GM23338 (cell line): ENCODE results near the gene ESPN. TPM values are rescaled to one million over a fixed set of nuclear protein-coding genes. Genes with fewer than 3 reads are reported as not detected.
A peak's percentile ranks its signal among the peaks of the same experiment; 100 is the strongest.

Experiments used
- ATAC-seq: fragments of 200-7000 bp; cut with Tn5 transposase; 3 replicates; pipeline ENCODE4 v1.9.1; 2020
- DNase-seq: peaks from one replicate; pipeline ENCODE4 v3.0.0-alpha.2; 2015; ENCODE audit warnings: low spot score
- H2AFZ ChIP-seq: fragments of 200-600 bp; sonication (generic); 2 replicates; pipeline ENCODE4 v1.8.0; 2016; ENCODE audit warnings: antibody characterized with exemption, mild to moderate bottlenecking, moderate library complexity
- H3F3A ChIP-seq: fragments of 200-600 bp; sonication (generic); replicated peaks from 2 replicates; pipeline ENCODE4 v1.8.0; 2017; ENCODE audit warnings: antibody characterized with exemption, mixed run types, low read depth
- H3K27ac ChIP-seq: fragments of 200-600 bp; sonication (generic); 2 replicates; pipeline ENCODE4 v1.6.1; 2016; ENCODE audit warnings: low read depth
- H3K27me3 ChIP-seq: fragments of 200-600 bp; sonication (generic); 2 replicates; pipeline ENCODE4 v1.8.0; 2016; ENCODE audit warnings: mild to moderate bottlenecking, mixed run types, moderate library complexity; ENCODE audit not compliant: insufficient read depth
- H3K36me3 ChIP-seq: fragments of 200-600 bp; sonication (generic); 2 replicates; pipeline ENCODE4 v1.8.0; 2016; ENCODE audit warnings: mild to moderate bottlenecking; ENCODE audit not compliant: insufficient read depth
- H3K4me1 ChIP-seq: fragments of 200-600 bp; sonication (generic); 2 replicates; pipeline ENCODE4 v1.8.0; 2016; ENCODE audit warnings: mild to moderate bottlenecking, moderate library complexity; ENCODE audit not compliant: insufficient read depth
- H3K4me2 ChIP-seq: fragments of 200-600 bp; sonication (generic); 2 replicates; pipeline ENCODE4 v1.7.1; 2017; ENCODE audit warnings: mixed run types
- H3K4me3 ChIP-seq: fragments of 200-600 bp; sonication (generic); 2 replicates; pipeline ENCODE4 v1.6.1; 2016; ENCODE audit warnings: mixed run types
- H3K79me2 ChIP-seq: fragments of 200-600 bp; sonication (generic); replicated peaks from 2 replicates; pipeline ENCODE4 v1.8.0; 2017; ENCODE audit warnings: mild to moderate bottlenecking; ENCODE audit not compliant: insufficient read depth
- H3K9me2 ChIP-seq: fragments of 200-600 bp; sonication (generic); 2 replicates; pipeline ENCODE4 v1.8.0; 2017; ENCODE audit not compliant: insufficient read depth
- H4K20me1 ChIP-seq: fragments of 200-600 bp; sonication (generic); replicated peaks from 2 replicates; pipeline ENCODE4 v1.8.0; 2017; ENCODE audit warnings: mild to moderate bottlenecking; ENCODE audit not compliant: insufficient read depth
- H3K27ac Mint-ChIP-seq: 2 replicates; pipeline ENCODE4 v1.8.0; 2020; ENCODE audit warnings: inconsistent platforms, mild to moderate bottlenecking, moderate library complexity, mixed read lengths
- H3K27me3 Mint-ChIP-seq: 3 replicates; pipeline ENCODE4 v1.8.0; 2022; ENCODE audit warnings: low read depth, mild to moderate bottlenecking, moderate library complexity, mixed read lengths, inconsistent platforms; ENCODE audit not compliant: insufficient read depth, poor library complexity
- H3K36me3 Mint-ChIP-seq: 3 replicates; pipeline ENCODE4 v1.8.0; 2021; ENCODE audit warnings: low read depth, mild to moderate bottlenecking, inconsistent platforms, moderate library complexity, mixed read lengths
- H3K4me1 Mint-ChIP-seq: 3 replicates; pipeline ENCODE4 v1.8.0; 2020; ENCODE audit warnings: mild to moderate bottlenecking, inconsistent platforms, mixed read lengths
- H3K4me3 Mint-ChIP-seq: 3 replicates; pipeline ENCODE4 v1.8.0; 2021; ENCODE audit warnings: moderate library complexity, mild to moderate bottlenecking, inconsistent platforms, mixed read lengths
- H3K9me3 Mint-ChIP-seq: 3 replicates; pipeline ENCODE4 v1.8.0; 2020; ENCODE audit warnings: moderate library complexity, mild to moderate bottlenecking, inconsistent platforms, mixed read lengths
- CREB1 ChIP-seq: fragments of 250-450 bp; sonication (Bioruptor Pico); IDR thresholded peaks from 2 replicates; pipeline ENCODE4 v1.5.0; 2020; ENCODE audit warnings: low read depth, mild to moderate bottlenecking, moderate library complexity
- ETS1 ChIP-seq: IDR thresholded peaks from 2 replicates; pipeline ENCODE4 v1.6.1; 2016; ENCODE audit warnings: antibody characterized with exemption
- EZH2 ChIP-seq: fragments of 200-600 bp; sonication (generic); IDR thresholded peaks from one replicate; pipeline ENCODE4 v1.8.0; 2017; ENCODE audit warnings: antibody characterized with exemption, mild to moderate bottlenecking, low read depth; ENCODE audit not compliant: unreplicated experiment
- EZH2phosphoT487 ChIP-seq: fragments of 200-600 bp; sonication (generic); IDR thresholded peaks from one replicate; pipeline ENCODE4 v1.8.1; 2018; ENCODE audit warnings: antibody characterized with exemption; ENCODE audit not compliant: unreplicated experiment
- JUNB ChIP-seq: IDR thresholded peaks from one replicate; pipeline ENCODE4 v1.6.1; 2016; ENCODE audit warnings: antibody characterized with exemption; ENCODE audit not compliant: unreplicated experiment
- NANOG ChIP-seq: IDR thresholded peaks from 2 replicates; pipeline ENCODE4 v1.6.1; 2016; ENCODE audit warnings: antibody characterized with exemption, borderline replicate concordance
- POLR2AphosphoS5 ChIP-seq: IDR thresholded peaks from 2 replicates; pipeline ENCODE4 v1.6.1; 2016; ENCODE audit warnings: antibody characterized with exemption, low read depth
- REST ChIP-seq: IDR thresholded peaks from one replicate; pipeline ENCODE4 v1.6.1; 2018; ENCODE audit warnings: antibody characterized with exemption; ENCODE audit not compliant: unreplicated experiment
- STAT1 ChIP-seq: IDR thresholded peaks from one replicate; pipeline ENCODE4 v1.6.1; 2016; ENCODE audit warnings: antibody characterized with exemption; ENCODE audit not compliant: unreplicated experiment
- ZNF114 ChIP-seq: fragments of 250-450 bp; sonication (Bioruptor Pico); IDR thresholded peaks from 2 replicates; pipeline ENCODE4 v1.5.0; 2020; ENCODE audit warnings: mild to moderate bottlenecking, moderate library complexity
- ZNF331 ChIP-seq: fragments of 250-450 bp; sonication (Bioruptor Pico); IDR thresholded peaks from 2 replicates; pipeline ENCODE4 v1.5.0; 2020; ENCODE audit warnings: low read depth, mild to moderate bottlenecking, moderate library complexity
- polyA plus RNA-seq: library from polyadenylated mRNA; unstranded; fragments of >200 nt; fragmentation: Nextera tagmentation; extraction: Ambion mirVana; gene quantifications from 2 replicates; pipeline ENCODE4 v1.2.1, GENCODE V29; 2016
- total RNA-seq: library from RNA; depleted of rRNA; stranded (reverse); fragments of >200 nt; shearing (Covaris generic); gene quantifications from 2 replicates; pipeline ENCODE4 v1.2.3, GENCODE V29; 2014
- TF ChIP-seq, protein P1 (sequence below): fragments of 250-450 bp; sonication (Bioruptor Pico); IDR thresholded peaks from 2 replicates; pipeline ENCODE4 v1.5.0; 2020; ENCODE audit warnings: mild to moderate bottlenecking, moderate library complexity
- TF ChIP-seq, protein P2 (sequence below), 2 experiments: fragments of 200-600 bp in 1 of 2; sonication (generic) in 1 of 2; conservative IDR thresholded peaks; 2 replicates each; pipeline versions ENCODE4 v1.5.1 to v1.6.1; 2016 to 2017; ENCODE audit warnings: antibody characterized with exemption in 2 of 2, low read depth in 2 of 2, mild to moderate bottlenecking in 2 of 2, moderate library complexity in 1 of 2

Gene ESPN
- total and polyA plus RNA-seq, 2 experiments from 2014 or later, result 12.2 to 13.6 TPM

DNA sequence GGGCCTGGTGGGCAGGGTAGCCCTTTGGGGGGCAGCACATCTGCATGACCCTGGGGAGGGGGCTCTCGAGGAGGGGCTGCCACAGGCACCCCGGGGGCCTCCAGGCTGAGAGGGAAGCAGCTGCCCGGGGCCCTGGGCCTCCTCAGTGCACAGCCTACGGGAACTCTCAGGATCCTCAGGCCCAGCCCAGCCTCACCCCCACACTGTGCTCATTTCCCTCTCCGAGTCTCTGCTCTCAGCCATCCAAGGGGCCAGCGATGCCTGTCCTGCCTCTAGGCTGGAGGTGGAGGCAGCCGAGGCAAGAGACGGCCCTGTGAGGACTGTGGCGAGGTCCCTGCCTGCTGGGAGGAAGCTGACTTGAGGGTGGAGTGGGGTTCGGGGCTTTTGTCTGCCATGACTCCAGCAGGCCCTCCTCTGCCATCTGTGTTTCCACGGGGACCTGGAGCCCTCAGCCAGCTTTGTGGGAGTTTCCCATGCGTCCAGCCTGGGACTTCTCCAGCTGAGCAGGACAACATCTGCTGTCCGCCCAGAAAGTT is 74.1 kb downstream of the ESPN start:
- no peak for TF ChIP-seq ZNF331
- no peak for TF ChIP-seq POLR2AphosphoS5
- TF ChIP-seq, protein P1, sequence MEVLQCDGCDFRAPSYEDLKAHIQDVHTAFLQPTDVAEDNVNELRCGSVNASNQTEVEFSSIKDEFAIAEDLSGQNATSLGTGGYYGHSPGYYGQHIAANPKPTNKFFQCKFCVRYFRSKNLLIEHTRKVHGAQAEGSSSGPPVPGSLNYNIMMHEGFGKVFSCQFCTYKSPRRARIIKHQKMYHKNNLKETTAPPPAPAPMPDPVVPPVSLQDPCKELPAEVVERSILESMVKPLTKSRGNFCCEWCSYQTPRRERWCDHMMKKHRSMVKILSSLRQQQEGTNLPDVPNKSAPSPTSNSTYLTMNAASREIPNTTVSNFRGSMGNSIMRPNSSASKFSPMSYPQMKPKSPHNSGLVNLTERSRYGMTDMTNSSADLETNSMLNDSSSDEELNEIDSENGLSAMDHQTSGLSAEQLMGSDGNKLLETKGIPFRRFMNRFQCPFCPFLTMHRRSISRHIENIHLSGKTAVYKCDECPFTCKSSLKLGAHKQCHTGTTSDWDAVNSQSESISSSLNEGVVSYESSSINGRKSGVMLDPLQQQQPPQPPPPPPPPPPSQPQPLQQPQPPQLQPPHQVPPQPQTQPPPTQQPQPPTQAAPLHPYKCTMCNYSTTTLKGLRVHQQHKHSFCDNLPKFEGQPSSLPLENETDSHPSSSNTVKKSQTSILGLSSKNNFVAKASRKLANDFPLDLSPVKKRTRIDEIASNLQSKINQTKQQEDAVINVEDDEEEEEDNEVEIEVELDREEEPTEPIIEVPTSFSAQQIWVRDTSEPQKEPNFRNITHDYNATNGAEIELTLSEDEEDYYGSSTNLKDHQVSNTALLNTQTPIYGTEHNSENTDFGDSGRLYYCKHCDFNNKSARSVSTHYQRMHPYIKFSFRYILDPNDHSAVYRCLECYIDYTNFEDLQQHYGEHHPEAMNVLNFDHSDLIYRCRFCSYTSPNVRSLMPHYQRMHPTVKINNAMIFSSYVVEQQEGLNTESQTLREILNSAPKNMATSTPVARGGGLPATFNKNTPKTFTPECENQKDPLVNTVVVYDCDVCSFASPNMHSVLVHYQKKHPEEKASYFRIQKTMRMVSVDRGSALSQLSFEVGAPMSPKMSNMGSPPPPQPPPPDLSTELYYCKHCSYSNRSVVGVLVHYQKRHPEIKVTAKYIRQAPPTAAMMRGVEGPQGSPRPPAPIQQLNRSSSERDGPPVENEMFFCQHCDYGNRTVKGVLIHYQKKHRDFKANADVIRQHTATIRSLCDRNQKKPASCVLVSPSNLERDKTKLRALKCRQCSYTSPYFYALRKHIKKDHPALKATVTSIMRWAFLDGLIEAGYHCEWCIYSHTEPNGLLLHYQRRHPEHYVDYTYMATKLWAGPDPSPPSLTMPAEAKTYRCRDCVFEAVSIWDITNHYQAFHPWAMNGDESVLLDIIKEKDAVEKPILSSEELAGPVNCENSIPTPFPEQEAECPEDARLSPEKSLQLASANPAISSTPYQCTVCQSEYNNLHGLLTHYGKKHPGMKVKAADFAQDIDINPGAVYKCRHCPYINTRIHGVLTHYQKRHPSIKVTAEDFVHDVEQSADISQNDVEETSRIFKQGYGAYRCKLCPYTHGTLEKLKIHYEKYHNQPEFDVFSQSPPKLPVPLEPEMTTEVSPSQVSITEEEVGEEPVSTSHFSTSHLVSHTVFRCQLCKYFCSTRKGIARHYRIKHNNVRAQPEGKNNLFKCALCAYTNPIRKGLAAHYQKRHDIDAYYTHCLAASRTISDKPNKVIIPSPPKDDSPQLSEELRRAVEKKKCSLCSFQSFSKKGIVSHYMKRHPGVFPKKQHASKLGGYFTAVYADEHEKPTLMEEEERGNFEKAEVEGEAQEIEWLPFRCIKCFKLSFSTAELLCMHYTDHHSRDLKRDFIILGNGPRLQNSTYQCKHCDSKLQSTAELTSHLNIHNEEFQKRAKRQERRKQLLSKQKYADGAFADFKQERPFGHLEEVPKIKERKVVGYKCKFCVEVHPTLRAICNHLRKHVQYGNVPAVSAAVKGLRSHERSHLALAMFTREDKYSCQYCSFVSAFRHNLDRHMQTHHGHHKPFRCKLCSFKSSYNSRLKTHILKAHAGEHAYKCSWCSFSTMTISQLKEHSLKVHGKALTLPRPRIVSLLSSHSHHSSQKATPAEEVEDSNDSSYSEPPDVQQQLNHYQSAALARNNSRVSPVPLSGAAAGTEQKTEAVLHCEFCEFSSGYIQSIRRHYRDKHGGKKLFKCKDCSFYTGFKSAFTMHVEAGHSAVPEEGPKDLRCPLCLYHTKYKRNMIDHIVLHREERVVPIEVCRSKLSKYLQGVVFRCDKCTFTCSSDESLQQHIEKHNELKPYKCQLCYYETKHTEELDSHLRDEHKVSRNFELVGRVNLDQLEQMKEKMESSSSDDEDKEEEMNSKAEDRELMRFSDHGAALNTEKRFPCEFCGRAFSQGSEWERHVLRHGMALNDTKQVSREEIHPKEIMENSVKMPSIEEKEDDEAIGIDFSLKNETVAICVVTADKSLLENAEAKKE (CRISPR knock-in tag), result no peak
- no peak for TF ChIP-seq CREB1
- no peak for TF ChIP-seq ZNF114 (CRISPR knock-in tag)
- TF ChIP-seq EZH2phosphoT487, result no peak
- TF ChIP-seq ETS1, result no peak
- no peak for TF ChIP-seq NANOG
- no peak for TF ChIP-seq STAT1
- TF ChIP-seq REST, result no peak
- TF ChIP-seq, protein P2, sequence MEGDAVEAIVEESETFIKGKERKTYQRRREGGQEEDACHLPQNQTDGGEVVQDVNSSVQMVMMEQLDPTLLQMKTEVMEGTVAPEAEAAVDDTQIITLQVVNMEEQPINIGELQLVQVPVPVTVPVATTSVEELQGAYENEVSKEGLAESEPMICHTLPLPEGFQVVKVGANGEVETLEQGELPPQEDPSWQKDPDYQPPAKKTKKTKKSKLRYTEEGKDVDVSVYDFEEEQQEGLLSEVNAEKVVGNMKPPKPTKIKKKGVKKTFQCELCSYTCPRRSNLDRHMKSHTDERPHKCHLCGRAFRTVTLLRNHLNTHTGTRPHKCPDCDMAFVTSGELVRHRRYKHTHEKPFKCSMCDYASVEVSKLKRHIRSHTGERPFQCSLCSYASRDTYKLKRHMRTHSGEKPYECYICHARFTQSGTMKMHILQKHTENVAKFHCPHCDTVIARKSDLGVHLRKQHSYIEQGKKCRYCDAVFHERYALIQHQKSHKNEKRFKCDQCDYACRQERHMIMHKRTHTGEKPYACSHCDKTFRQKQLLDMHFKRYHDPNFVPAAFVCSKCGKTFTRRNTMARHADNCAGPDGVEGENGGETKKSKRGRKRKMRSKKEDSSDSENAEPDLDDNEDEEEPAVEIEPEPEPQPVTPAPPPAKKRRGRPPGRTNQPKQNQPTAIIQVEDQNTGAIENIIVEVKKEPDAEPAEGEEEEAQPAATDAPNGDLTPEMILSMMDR (conservative IDR thresholded peaks at IDR 0.05; ENCODE audit: low read depth in 2 of 2), result no peak
- no peak for TF ChIP-seq JUNB
- no peak for TF ChIP-seq EZH2
- H3K36me3 ChIP-seq, result no peaks in the 10 kb centered on the region
- H3K79me2 ChIP-seq, result no peaks in the 10 kb centered on the region
- Mint-ChIP-seq H3K27me3 (peaks cover 36% of the 10 kb centered on the region), H3K9me3 (no peaks in the 10 kb centered on the region), H3K27ac (no peak overlapping the region), H3K36me3 (no peaks in the 10 kb centered on the region), H3K4me3 (no peak overlapping the region), H3K4me1 (peaks cover 19% of the 10 kb centered on the region)
- no peak overlapping the region for H2AFZ ChIP-seq
- no peaks in the 10 kb centered on the region for H3K9me2 ChIP-seq
- H3K4me3 ChIP-seq, result no peak overlapping the region
- peaks cover 18% of the 10 kb centered on the region for H3K4me1 ChIP-seq
- H3F3A ChIP-seq, result 0 out of 2 replicates have a peak, but pooled peaks cover 2% of the 10 kb centered on the region
- ATAC-seq (peak; percentile 5; the same call in 2 of the 3 replicates), DNase-seq (no peak)
- no peak overlapping the region for H3K4me2 ChIP-seq
- H3K27ac ChIP-seq, result no peak overlapping the region
- no peaks in the 10 kb centered on the region for H4K20me1 ChIP-seq
- peaks cover 30% of the 10 kb centered on the region for H3K27me3 ChIP-seq
